ENCODE data around the gene AGPAT1.

Gene AGPAT1

DNA sequence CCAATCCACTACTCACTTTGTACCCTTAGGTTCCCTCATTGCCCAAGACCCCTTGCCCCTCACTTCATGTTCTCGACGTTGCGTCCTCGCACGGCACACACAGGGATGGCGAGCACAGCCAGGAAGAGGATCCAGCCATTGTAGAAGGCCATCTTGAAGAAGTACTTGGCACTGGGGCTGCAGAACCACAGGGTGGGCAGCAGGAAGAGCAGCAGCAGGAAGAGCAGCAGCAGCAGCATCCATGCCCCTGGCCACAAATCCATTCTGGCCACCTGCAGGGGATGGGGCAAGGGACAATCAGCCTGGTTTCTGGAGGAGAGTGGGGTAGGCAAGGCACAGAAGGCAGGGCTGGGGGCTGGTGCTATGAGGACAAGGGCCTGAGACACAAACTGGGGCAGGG is 4.7 kb downstream of the AGPAT1 start:
- DNase-seq (ENCODE audit: low read depth in 1 of 2, low spot score in 1 of 2) = no peak

DNA sequence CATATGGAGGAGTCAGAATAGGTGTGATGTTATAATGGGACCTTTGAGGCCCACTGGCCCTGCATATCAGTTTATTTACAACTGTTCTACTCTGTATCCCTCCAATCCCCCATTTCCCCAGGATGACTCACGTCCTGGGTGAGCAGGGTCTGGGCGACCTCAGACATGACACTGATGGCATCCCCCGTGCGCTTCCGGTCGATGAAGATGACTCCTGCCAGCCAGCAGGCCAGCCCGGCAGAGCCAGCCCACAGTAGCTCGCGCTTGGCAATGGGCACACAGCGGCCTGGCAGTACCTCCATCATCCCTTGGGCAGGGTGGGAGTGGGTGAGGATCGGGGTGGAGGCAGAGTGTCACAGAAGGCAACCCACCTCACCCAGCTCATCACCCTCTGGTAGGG is 5.6 kb downstream of the AGPAT1 start:
- DNase-seq (ENCODE audit: low read depth in 1 of 2, low spot score in 1 of 2) = no peak

DNA sequence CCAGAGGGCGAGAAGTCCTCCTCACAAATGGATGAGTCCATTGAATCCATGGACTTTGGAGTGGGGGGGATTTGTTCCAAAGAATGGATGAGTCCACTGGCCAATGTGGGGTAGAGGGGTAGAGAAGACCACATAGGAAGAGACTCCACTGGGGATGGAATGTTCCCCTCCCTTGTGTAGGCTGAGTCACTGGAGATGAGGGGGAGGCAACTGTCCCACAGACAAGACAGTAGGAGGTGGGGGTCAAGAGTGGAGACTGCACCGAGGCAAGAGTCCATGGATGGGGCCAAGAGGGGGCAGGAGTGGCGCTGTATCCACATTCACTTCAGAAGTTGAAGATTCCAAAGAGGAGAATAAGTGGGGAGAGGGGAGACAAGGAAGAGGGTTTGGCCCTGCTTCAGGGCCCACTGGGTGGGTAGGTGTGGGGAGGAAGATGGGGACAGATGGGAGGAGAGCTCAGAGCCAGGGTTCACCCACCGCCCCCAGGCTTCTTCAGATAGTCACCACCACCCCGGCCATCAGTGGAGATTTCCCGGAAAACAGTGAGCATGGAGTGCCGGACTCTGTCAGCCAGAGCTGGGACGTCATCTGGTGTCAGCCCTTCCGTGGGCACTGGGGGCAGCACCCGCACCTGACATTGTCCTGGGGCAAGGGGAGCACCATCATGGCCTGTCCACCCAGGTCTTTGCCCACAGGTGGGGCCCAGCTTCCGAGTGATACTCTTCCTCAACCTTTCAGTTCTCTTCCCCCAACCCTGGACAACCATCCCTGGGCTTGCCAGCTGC is 6.9 kb downstream of the AGPAT1 start:
- no peak for DNase-seq (ENCODE audit: low read depth in 1 of 2, low spot score in 1 of 2)

DNA sequence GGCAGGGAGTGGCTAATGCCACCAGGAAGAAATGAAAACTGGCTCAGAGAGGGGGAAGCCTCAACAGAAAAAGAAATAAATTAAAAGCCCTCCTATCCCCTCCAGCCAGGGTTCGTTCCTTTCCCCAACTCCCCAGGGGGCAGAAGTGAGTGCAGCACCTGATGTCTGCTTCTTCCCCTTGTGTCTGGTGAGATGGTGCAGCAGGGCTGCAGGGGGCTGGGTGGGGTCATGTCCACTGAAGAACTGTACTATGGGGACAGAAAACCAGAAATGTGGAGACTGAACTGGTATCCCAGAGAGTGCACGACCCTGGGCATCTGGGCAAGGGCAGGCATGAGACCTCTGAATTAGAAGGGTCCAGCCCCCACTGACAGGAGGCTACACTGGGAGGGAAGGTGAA is 7.5 kb downstream of the AGPAT1 start:
- DNase-seq (ENCODE audit: low read depth in 1 of 2, low spot score in 1 of 2) = no peak

GRCh38 chr6:32167761-32168262 is 8.1 kb downstream of the AGPAT1 start:
- no peak for DNase-seq (ENCODE audit: low read depth in 1 of 2, low spot score in 1 of 2)

- no peak for DNase-seq (ENCODE audit: low read depth in 1 of 2, low spot score in 1 of 2)
Measured at GRCh38 chr6:32167154-32167760, 8.6 kb downstream of the AGPAT1 start.

- DNase-seq (ENCODE audit: low read depth in 1 of 2, low spot score in 1 of 2) = no peak
Measured at GRCh38 chr6:32166411-32167061, 9.3 kb downstream of the AGPAT1 start.

GRCh38 chr6:32164295-32164694 is 11.6 kb downstream of the AGPAT1 start, which contains the start of gene EGFL8:
Gene EGFL8 (plus strand): TSS chr6:32164595. CDS start chr6:32166166, 1,571 bp downstream.
- no peak for DNase-seq (ENCODE audit: low read depth in 1 of 2, low spot score in 1 of 2)

- DNase-seq (ENCODE audit: low read depth in 1 of 2, low spot score in 1 of 2) = no peak
Measured at GRCh38 chr6:32163559-32164258, 12.2 kb downstream of the AGPAT1 start.

GRCh38 chr6:32158052-32158451 is 17.8 kb downstream of the AGPAT1 start:
- DNase-seq (ENCODE audit: low read depth in 1 of 2, low spot score in 1 of 2) = no peak

- no peak for DNase-seq (ENCODE audit: low read depth in 1 of 2, low spot score in 1 of 2)
Measured at GRCh38 chr6:32156891-32157290, 19.0 kb downstream of the AGPAT1 start.

- peak; percentile 37 to 41 for DNase-seq (ENCODE audit: low read depth in 1 of 2, low spot score in 1 of 2)
Measured at GRCh38 chr6:32154514-32155161, 21.2 kb downstream of the AGPAT1 start.

- peak; percentile 41 to 74 for DNase-seq (ENCODE audit: low read depth in 1 of 2, low spot score in 1 of 2)
Measured at GRCh38 chr6:32153564-32154513, 22.0 kb downstream of the AGPAT1 start, which contains the start of gene PPT2. Gene PPT2 (plus strand): TSS chr6:32154141. CDS start chr6:32154595, 454 bp downstream.

GRCh38 chr6:32152769-32153563 is 22.9 kb downstream of the AGPAT1 start:
- DNase-seq (ENCODE audit: low read depth in 1 of 2, low spot score in 1 of 2) = no peak

DNA sequence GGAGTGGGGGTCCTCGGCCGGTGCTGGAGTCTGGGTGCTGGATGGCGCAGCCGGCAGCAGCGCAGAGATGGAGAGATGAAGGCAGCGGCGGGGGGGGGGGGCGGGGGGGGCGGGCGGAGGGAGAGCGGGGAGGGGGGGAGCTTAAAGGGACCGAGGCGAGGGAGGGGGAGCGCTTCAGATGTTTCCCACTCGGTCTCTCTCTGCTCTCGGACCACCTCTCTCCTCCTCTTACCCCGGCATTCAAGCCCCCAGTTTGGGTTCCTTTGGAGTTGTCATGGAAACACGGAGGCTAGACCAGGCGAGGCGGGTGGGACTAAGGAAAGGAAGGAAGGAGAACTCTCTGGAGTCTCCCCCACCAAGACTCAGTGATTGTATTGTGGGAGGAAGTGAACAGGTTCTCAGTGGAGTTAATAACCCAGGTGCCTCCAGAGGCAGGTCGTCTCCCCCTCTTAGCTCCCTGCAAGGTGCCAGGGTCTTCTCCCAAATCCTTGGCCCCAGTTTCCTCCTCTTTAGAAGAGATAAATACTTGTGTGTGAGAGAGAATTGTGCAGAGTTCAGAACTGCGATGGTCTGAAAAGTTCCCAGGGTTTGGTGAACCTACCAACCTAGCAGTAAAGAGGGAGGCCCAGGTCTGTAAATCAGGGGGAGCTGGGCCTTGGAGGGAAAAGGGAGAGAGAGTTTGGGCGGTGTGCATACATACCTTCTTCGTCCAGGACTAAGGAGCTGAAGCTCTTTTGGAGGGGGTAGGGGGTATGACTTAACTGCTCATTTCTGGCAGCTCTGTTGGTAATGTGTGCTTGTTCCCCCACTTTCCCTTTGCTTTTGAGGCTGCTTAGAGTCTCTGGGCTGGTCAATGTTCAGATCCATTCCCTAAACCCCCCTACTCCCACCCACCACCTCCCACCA is 23.8 kb downstream of the AGPAT1 start, which contains the start of gene PRRT1:
PRRT1 (minus strand) TSS at position 77 of the 906 bp plus-strand sequence. CDS start 112 bp downstream, outside the sequence.
- DNase-seq (ENCODE audit: low read depth in 1 of 2, low spot score in 1 of 2) = no peak

DNA sequence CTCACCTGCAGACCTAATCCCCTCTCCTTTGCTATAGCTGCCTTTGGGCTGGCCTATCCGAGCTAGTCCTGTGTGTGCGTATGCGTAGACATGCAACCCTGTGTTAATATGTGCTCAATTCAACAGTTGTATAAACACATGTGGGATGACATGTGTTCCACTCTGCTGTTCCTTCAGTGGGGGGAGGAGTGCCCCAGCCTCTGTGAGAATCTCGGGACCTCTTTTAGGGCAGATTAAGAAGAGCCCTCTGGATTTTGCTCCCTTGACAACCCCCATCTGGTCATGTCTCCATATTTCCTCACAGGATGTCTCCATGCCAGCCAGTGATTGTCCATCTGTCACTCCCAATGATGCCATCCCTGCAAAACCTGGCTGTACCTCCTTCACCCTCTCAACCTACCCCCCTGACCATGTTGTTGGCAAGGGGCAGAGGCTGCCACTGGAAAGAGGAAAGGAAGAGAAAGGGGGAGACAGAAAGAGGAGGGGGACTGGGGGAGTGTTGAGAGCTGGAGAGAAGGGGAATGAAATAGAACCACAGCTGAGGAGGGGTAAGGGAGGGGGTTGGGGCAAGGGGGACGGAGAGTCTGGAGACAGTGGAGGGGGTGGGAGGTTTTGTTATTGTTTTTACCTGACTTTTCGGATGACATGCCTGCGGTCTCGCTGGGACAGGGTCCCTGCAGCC is 24.6 kb downstream of the AGPAT1 start:
- no peak for DNase-seq (ENCODE audit: low read depth in 1 of 2, low spot score in 1 of 2)
